Middle frontal gyrus (tissue), 1 donor: ENCODE data around the gene MBD3L1.

Experiments used
- DNase-seq: peaks from one replicate; pipeline ENCODE4 v3.0.0-alpha.2; 2015; ENCODE audit warnings: low spot score; ENCODE audit errors: extremely low spot score

The MBD3L1 gene

DNA sequence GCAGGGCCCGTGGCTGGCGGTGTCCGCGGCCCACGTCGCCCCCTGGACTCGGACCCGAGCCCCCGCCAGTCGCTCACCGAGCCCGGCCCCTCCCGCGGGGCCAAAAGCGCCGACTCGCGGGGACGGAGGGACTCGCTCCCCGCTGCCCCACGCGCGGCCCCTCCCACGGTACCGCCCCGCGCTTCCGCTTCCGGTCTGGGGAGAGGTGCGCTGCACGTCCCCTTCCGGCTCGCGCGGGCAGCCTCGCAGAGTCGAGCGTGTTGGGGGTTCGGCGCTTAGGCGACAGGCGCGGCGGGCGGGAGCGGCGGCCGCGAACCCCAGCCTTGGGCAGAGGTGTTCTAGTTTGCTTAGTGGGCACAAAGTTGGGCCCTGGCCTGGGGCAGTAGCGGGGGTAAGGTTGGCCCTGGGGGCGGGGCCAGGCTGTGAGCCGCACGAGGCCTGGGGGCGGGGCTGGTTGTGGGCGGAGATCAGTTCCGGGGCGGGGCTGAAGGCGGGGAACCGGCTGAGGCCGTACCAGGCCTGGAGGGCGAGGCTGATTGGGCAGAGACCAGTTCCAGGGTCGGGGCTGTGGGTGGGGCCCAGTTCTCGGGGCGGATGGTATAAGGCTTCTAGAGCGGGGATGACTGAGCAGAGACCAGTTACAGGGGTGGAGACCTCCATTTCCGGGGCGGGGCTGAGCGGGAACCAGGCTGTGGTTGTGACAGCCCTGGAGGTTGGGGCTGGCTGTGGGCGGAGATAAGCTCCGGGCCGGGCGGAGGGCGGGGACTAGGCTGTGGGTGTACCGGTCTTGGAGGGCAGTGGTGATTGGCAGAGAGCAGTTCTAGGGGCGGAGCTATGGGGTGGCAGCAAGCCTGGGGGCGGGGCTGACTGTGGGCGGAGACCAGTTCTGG, at the start of gene MBD3L1, which contains the start of gene ZNF558:
TSS of gene MBD3L1 (plus strand) at position 246 of the 890 bp plus-strand sequence. CDS start 10,302 bp downstream, outside the sequence.
TSS of gene ZNF558 (minus strand) at position 173 of the 890 bp plus-strand sequence. CDS start 9,645 bp downstream, outside the sequence.
- peak; percentile 90 for DNase-seq

- no peak for DNase-seq
These were observed 37.4 kb upstream of the MBD3L1 start for GRCh38 chr19:8794823-8795222.

DNA sequence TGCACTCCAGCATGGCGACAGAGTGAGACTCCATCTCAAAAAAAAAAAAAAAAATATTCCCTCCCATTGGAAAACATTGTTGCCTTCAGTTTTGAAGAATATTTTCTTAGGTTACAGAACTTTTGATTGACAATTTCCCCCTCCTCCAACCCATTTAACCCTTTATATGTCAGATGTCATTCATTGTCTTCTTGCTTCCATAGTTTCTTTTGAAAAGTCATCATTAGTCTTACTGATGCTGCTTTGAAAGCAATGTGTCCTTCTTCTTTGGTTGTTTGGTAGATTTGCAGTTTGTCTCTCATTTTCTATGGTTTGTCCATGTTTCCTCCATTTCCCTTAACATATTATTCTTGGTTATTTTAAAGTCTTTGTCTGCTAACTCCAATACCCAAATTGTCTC, 25.5 kb upstream of the MBD3L1 start:
- DNase-seq = no peak

GRCh38 chr19:8811315-8812172, 20.6 kb upstream of the MBD3L1 start:
- DNase-seq = no peak

DNA sequence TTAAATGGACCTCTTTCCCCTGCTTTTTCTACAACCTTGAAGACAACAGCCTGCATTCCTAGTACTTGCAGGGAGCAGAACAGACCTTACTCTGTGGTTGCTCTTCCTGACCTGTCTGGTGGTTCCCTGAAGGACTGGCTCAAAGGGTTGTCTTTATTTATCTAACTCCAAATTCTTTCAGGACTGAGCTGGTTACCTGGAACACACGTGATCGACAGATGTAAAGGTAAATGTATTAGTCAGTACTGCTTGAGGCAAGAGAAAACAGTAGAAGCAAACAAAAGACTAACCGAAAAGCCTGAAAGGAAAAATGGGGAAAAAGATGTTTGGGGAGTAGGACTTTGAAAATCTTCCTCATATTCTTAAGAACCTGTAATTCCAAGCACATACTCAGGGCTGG, 18.0 kb upstream of the MBD3L1 start:
- no peak for DNase-seq

GRCh38 chr19:8815780-8816179, 16.4 kb upstream of the MBD3L1 start:
- no peak for DNase-seq

- DNase-seq = no peak
These were observed 11.9 kb upstream of the MBD3L1 start for GRCh38 chr19:8820234-8820633.

DNA sequence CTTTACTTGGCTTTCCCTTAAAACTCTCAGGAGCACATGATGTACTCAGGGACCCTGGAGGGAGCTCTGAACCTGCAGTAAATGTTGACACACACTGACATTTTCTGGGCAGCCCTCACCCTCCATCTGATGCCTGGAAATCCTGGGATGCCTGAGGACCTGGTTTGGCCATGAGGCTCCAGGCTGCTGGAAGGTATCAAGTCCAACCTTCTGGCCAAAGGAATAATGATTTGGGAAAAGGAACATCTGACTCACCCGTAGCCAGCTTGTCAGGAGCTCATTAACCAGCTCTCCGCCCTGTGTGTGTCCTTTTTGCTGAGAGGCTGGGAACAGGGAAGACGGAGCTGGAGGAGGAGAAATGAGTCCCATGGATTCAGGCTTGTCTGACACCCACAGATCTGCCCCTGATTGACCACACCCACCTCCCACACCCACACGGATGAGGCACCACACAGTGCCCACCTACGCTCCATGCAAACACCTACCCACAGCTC, 10.4 kb upstream of the MBD3L1 start:
- no peak for DNase-seq

DNA sequence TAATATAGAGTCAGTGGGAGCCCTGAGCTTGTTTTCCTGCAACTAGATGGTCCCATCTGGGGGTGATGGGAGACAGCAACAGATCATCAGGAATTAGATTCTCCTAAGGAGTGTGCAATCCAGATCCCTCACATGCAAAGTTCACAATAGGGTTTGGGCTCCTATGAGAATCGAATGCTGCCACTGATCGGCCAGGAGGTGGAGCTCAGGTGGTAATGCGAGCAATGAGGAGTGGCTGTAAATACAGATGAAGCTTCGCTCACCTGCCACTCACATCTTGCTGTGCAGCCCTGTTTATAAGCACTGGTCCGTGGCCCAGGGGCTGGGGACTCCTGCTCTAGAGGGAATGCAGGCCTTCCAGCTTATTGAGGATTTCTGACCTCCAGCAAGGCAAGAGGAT, 5.8 kb upstream of the MBD3L1 start:
- no peak for DNase-seq

GRCh38 chr19:8827277-8827676, 4.9 kb upstream of the MBD3L1 start:
- DNase-seq = no peak

GRCh38 chr19:8831373-8831772, 804 bp upstream of the MBD3L1 start:
- no peak for DNase-seq

DNA sequence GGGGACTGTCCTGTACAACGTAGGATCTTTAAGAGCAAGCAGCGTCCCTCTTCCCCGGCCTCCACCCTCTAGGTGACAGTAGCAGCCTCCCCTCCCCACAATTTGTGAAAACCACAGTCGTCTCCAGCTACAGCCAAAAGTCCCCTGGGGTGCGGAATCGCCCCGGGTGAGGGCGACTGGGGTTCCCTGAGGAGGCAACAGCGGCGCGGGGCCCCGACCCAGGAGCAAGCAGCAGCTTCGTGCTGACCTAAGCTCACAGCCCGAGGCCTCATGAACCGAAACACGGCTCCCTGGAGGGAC, 395 bp upstream of the MBD3L1 start:
- DNase-seq = no peak

DNA sequence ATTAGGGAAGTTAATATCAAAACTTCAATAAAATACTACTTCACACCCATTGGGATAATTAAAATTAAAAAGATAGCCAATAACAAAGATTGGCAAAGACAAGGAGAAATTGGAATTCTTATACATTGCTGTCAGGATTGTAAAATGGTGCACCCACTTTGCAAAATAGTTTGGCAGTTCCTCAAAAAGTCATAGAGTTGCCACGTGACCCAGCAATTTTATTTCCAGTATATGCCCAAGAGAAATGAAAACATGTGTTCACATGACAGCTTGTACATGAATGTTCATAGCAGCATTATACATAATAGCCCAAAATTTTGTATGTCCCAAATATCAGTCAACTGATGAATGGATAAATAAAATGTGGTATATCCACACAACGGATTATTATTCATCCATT, 3.3 kb downstream of the MBD3L1 start:
- DNase-seq = no peak

DNA sequence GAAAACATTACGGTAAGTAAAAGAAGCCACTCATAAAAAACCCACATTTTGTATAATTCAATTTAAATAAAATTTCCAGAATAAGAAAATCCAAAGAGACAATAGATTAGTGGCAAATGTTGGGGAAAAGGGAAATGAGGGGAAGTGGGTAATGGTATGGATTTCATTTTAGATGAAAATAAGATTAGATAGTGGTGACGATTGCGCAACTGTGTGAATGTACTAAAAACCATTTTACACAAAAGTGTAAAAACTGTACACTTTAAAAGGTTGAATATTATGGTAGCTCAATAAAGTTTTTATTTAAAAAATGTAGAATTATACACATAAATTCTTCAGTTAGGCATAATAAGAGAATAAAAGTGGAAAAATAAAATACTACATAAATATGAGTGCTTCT, 3.7 kb downstream of the MBD3L1 start:
- no peak for DNase-seq

- no peak for DNase-seq
These were observed 8.5 kb downstream of the MBD3L1 start for GRCh38 chr19:8840708-8841107.

DNA sequence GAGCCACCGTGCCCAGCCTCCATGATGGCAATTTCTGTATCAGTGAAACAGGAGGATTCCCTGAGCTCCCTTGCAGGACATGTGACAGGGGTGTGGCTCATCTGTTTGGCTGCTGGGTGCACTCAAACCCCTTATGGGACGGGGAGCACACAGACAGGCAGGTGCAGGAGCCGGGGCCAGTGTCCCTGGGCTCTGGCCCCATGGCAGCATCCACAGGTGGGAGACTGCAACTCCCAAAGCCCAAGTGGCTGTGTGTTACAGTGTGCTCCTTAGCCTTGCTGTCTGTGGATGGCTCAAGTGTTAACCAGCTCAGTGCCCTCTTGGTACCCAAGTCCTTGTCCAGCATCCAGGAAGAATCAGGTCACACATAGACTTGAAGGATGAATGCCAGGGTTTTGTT, 14.6 kb downstream of the MBD3L1 start:
- DNase-seq = no peak

DNA sequence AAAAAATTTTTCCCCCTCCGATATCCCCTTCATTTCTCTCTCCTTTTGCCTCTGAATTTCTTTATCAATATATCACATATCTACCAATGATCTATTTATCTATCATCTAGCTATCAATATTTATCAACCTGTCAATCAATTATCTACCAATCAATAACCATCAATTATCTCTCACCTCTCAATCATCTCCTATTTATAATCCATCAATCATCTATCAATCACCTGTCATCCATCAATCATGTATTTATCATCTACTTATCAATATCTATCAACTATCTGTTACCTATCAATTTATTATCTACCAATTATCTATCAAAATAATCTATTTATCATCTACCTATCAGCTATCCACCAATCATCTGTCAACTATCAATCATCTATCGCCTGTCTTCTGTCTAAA, 17.1 kb downstream of the MBD3L1 start:
- no peak for DNase-seq

DNA sequence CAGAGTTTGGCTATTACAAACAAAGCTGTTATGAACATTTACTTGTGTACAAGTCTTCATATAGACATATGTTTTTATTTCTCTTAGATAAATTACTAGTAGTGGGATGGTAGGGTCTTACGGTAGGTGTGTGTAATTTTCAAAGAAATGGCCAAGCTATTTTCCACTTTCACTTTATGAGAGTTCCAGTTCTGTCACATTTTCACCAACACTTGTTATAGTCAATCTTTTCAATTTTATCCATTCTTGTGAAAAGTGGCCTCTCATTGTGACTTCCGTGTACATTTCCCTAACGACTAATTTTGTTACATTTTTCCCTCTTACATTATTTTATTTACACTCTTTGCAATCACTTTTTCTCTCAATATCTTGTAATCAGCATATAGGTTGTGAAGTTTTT, 18.3 kb downstream of the MBD3L1 start:
- DNase-seq = no peak

DNA sequence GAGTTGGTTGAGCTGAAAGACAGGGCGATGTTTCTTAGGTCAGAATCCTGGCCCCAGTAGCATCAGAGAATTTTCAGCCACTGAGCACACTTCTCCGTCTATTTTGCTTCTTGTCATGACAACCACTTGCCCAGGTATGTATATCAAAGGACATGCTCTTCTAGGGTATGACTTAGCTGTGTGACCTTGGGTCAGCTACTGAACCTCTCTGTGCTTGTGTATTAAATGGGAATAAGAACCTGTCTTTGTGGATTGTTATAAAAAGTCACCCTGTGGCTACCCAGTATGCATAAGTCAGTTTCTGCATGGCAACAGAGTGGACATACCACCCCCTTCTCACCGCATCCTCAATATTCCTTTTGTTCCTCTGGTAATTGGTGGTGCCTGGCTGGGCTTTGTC, 26.1 kb downstream of the MBD3L1 start:
- DNase-seq = no peak

DNA sequence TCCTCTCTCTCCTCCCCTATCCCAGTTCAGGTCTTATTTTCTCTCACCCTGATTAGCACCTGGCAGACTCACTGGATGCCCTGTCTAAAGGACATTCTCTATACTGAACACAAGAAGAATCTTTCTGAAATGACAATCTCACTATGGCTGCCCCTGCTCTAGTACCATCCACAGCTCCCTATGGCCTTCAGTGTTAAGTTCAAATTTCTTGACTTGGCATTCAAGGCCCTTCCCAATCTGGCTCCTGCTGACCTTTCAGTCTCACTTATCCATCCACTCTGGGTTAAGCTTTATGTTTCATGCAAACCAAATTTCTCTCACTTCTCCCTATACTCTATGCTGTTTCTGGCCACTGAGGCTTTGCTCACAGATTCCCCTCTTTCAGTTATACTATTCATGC, 34.2 kb downstream of the MBD3L1 start:
- DNase-seq = no peak

- DNase-seq = no peak
These were observed 45.9 kb downstream of the MBD3L1 start for GRCh38 chr19:8877854-8878705.
